Posterior vena cava (tissue), 2 donors: ENCODE results near the gene TACR2. TPM values are rescaled to one million over a fixed set of nuclear protein-coding genes. Genes with fewer than 3 reads are reported as not detected.
A peak's percentile ranks its signal among the peaks of the same experiment; 100 is the strongest.
"Not testable (repeated sequence)": the region's sequence is repeated elsewhere in the genome, so short reads cannot be mapped to it uniquely, and the experiment has no call there.

Experiments used
- DNase-seq: peaks from one replicate; pipeline ENCODE4 v3.0.0-alpha.2; 2020; ENCODE audit warnings: low spot score
- intact Hi-C, 2 donors: fragments of 100-400 bp; cut with DNase I; formaldehyde crosslinking; loops; one replicate each; pipeline versions ENCODE4 v1.14.1 to v1.14.2; 2022 to 2023
- total RNA-seq, 2 donors: library from RNA; stranded (reverse); fragmentation: NEBNext Ultra II Directional; extraction: Animal tissue kit (Norgen Biotek cat#: 25700); gene quantifications; one replicate each; pipeline ENCODE4 v1.2.1, GENCODE V29; 2021
- donor health status: DM: yes; HTN: yes; CAD: no.
- donor health status: DM: yes; HTN: yes; CAD: no.

The TACR2 gene
- total RNA-seq, 2 donors from 2014 or later, result 0.71 to 3.0 TPM

DNA sequence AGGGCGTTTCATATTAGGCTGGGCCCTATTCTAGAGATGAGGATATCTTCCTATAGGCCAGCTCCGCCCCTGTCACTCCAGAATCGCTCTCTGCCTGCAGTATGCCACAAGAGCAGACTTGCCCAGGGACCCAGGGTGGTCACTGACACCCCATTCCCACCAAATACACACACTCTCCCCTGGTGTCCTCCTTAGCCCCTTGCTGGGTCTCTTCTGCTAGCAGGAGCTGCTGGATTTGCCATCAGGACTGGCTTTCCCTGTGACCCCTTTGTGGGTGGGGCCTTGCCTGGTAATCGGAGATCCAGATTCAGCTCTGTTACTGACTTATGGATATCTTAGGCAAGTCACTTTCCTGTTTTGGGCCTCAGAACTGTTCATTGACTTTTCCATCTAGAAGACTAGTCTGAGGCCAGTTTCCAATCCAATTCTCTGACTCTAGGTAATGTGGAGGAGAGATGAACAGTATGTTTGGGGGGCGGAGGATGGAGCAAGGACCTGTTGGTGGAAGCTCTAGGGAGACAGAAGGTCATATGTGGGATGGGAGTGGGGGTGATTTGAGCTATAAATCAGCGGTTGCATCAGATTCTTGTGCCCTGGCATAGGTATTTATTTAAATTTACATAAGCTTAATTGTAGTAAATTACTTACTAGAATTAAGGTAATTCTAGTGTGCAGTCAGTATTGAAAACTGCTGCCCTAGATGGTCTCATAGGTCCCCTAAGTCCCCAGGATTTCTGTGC lies 36.1 kb upstream of the TACR2 start:
- intact Hi-C loops, result loop anchor here in 1 of 2 donors (5.0 kb wide), 1 partner anchor 34 kb away; no protein-coding TSS in a partner anchor
- no peak for DNase-seq

DNA sequence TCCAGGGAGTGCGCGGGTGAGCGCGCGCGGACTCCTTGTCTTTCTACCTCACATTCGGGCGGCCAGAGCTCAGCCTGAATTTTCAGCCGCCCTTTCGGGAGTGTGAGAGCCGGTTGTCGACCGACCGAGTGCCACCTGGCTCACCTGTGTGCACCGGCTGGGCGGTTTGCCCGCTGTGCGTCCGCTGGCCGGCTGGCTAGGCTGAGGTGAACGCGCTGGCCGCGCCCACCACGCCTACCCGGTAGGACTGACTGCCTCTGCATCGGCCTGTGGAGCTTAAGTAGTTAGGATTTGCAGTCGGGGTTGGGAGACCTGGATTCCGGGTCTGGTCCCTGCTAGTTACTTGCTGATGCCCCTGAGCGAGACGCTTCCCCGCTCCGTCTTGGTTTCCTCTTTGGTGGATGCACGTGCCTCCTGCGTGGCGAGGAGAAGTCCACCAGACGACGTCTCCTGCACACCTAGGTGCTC lies 35.1 kb upstream of the TACR2 start:
- no peak for DNase-seq
- intact Hi-C loops, result loop anchor here in 1 of 2 donors (5.0 kb wide), 1 partner anchor 35 kb away; no protein-coding TSS in a partner anchor

DNA sequence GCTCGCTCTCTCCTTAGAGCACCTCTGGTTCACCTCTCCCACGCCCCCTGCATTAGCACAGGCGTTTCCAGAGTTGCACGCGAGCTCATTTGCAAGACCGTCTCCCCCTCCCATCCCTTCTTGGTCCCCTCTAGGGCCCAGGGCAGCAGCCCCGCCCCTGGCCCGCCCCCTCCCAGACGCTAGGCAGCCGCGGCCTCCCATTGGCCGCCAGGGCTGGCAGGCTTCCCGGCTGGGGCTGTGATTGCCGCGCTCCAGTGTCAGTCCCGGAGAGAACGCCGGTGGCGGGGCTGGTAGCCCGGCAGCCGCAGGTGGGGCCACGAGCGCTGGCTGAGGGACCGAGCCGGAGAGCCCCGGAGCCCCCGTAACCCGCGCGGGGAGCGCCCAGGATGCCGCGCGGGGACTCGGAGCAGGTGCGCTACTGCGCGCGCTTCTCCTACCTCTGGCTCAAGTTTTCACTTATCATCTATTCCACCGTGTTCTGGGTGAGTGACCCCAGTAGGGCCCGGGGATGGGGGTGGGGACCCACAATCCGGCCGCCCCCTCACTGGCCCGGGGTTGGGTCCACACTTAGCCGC lies 34.6 kb upstream of the TACR2 start, which contains the start of gene TSPAN15:
TSS of gene TSPAN15 (plus strand) at position 257 of the 575 bp plus-strand sequence. CDS start at position 387, 130 bp downstream.
- intact Hi-C loops, result loop anchor here in 1 of 2 donors (5.0 kb wide), 1 partner anchor 36 kb away; no protein-coding TSS in a partner anchor
- peak; percentile 95 for DNase-seq

DNA sequence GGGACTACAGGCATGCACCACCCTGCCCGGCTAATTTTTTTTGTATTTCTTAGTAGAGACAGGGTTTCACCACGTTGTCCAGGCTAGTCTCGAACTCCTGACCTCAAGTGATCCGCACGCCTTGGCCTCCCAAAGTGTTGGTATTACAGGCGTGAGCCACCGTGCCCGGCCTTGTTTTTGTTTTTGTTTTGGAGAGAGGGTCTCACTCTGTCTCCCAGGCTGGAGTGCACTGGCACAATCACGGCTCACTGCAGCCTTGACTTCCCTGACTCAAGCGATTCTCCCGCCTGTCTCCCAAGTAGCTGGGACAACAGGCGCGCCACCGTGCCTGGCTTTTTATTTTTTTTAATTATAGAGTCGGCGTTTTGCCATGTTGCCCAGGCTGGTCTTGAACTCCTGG lies 33.7 kb upstream of the TACR2 start:
- not testable (repeated sequence) for DNase-seq

DNA sequence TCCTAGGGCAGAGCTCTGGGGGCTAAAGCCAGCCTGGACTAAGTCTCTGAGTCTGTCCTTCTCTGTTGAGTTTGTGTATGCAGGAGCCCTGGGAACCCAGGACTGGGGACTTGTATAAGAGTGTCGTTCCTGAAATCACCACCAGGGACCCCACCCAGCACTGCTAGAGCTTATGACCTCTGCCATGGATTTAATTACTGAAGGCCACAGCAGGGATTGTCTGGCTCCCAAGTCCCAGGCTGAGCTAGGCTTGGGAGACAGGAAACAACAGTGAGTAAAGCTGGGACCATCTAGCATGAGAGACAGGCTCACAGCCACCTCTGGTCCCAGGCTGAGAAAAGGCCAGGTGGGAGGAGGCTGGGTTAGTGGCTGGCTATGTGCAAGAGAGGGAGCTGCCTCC lies 33.1 kb upstream of the TACR2 start:
- no peak for DNase-seq
- intact Hi-C loops, result loop anchor here in 1 of 2 donors (5.0 kb wide), 2 partner anchors 37 to 52 kb away; no protein-coding TSS in a partner anchor

More for the DNA sequence above, 33.7 kb upstream of the TACR2 start:
- intact Hi-C loops, result loop anchor here in 1 of 2 donors (5.0 kb wide), 1 partner anchor 37 kb away; no protein-coding TSS in a partner anchor

DNA sequence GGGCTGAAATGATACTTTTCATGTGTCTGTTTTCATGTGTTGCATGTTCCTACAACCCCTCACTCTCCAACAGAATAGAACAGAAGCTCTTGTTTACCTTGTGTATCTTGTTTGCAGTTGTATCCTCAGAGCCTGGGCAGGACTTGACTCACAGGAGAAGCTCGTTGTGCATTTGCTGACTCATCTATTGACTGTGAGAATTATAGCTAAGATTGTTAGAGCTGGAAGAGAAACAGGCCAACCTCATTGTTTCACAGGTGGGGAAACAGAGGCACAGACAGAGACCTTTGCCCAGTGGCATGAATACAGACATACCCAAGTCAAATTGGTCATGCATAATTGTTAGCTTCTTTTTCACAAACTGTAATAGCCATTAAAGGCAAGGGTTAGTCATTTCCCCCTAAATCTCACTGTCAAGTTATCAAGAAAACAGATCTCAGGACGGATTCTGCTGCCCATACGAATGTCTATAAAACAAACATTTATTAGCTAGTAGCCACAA lies 30.0 kb upstream of the TACR2 start:
- intact Hi-C loops, result loop anchor here in 1 of 2 donors (5.0 kb wide), 1 partner anchor 56 kb away; no protein-coding TSS in a partner anchor
- DNase-seq, result no peak

DNA sequence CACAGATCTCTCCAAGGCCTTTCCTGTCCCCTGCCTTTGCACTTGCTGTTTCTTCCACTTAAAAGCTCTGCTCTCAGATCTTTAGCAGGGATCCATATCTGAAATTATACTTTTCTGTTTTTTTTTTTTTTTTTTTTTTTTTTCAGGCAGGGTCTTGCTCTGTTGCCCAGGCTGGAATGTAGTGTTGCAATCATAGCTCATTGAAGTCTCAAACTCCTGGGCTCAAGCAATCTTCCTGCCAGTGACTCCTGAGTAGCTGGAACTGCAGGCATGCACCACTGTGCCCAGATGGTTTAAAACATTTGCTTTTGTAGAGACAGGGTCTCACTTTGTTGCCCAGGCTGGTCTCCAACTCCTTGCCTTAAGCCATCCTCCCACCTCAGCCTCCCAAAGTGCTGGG lies 29.5 kb upstream of the TACR2 start:
- DNase-seq, result peak; percentile 18
- intact Hi-C loops, result loop anchor here in 1 of 2 donors (5.0 kb wide), 1 partner anchor 56 kb away; no protein-coding TSS in a partner anchor

DNA sequence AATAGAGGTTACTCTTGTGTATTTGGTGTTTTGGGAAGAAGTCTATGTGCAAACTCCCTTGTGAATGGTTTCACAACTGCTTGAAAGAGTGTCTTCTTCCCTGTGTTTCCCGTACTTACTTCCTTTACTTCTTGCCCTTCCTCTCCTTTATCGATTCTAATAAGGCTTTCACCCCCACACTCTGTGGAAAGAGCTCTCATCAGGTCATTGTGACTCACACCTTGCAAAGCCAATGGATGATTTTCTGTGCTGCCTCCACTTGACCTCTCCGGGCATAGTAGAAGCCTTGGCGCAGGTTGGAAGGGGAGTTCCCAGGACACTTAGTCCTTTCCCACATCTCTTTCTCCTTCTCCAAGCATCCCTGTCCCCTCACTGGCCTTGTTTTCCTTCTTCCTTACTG lies 28.3 kb upstream of the TACR2 start:
- DNase-seq, result peak; percentile 7
- intact Hi-C loops, result loop anchor here in 1 of 2 donors (5.0 kb wide), 1 partner anchor 57 kb away; no protein-coding TSS in a partner anchor

DNA sequence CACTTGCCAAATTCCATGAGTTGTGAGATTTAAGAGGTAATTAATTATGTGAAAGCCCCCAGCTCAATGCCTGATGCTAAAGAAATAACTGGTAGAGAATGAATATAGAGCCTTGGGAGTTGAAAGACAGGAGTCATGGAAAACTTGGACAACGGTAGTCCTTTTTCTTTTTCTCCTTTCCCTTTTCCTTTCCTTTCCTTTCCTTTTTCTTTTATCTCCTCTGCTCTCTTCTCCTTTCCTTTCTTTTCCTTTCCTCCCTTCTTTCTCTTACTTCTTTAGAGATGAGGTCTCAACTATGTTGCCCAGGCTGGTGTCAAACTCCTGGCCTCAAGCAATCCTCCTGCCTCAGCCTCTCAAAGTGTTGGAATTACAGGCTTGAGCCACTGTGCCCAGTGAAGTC lies 26.6 kb upstream of the TACR2 start:
- DNase-seq, result peak; percentile 1
- intact Hi-C loops, result no loop called here

DNA sequence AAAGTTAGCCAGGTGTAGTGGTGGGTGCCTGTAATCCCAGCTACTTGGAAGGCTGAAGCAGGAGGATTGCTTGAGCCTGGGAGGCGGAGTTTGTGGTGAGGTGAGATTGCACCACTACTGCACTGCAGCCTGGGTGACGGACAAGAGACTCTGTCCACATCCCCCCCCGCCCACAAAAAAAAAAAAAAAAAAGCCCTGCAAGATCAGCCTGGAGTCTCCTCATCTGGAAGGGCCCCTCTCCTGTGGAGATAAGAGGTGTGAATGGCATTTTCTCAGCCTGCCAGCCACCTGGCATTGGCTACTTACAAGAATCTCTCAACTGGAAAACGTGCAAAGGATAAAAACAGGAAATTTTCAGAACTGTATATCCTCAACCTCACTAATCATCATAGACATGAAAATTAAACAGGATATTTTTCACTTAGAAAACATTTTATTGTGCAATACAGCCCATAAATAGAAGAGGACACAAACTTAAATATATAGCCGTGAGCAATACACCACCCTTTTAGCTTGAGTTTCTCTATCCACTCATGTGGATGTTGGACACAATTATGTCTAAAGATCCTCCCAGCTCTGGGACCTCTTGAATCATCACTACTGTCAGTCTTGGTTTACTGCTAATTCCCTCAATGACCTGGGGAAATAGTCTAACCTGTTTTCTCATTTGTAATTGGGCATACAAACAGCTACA lies 23.2 kb upstream of the TACR2 start:
- intact Hi-C loops, result no loop called here
- DNase-seq, result no peak

DNA sequence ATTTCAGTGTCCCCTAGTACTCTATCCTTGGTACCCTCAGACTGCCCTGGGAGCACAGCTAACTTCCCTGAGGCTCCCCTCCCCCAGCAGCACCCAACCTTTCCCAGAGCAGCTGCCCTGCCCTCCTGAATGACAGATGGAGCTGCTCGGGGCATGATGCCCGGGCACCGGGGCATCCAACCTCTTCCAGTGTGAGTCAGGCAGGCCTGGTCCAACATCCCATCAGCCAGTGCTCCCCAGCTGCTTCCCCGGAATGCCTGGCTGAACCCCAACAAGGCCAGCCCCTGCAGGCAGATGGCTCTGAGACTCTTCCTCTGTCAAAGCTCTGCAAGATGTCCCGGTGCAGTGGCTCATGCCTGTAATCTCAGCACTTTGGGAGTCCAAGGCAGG lies 22.6 kb upstream of the TACR2 start:
- no peak for DNase-seq
- intact Hi-C loops, result no loop called here

DNA sequence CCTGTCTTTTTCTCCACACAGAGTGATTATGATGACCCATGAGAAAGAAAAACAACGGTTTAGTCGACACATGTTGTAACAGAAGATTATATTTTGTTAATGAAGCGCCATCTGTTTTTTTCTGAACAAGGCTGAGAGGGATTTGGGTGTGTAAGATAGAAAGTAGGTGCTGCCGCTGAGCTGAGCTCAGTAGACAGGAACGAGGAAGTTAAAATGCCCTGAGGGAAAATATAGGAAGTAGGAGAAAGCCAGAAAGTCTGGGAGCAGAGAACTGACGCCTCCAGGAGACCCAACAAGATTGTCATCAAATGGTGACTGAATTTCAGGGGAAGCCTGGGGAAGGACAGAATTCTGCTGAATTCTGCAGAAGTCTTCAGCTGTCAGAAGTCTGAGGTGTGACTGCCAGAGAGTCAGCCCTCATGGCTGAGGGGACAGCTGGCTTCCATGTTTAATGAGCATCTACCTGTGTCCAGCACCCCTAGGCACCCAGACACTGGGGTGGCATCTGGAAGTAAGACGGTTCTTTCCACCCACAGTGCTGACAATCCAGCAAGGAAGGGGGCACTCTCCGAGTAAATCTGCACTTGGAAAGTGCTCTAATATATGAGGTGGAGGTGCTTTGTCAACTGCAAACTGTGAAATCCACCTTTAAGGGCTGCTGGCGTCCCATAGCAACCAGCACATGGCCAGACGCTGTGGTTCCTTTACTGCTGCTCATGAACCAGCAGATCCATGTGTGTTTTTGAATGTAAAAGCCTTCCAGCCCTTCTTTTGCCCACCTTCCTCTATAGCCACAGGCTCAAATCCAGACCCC lies 22.0 kb upstream of the TACR2 start:
- intact Hi-C loops, result no loop called here

DNA sequence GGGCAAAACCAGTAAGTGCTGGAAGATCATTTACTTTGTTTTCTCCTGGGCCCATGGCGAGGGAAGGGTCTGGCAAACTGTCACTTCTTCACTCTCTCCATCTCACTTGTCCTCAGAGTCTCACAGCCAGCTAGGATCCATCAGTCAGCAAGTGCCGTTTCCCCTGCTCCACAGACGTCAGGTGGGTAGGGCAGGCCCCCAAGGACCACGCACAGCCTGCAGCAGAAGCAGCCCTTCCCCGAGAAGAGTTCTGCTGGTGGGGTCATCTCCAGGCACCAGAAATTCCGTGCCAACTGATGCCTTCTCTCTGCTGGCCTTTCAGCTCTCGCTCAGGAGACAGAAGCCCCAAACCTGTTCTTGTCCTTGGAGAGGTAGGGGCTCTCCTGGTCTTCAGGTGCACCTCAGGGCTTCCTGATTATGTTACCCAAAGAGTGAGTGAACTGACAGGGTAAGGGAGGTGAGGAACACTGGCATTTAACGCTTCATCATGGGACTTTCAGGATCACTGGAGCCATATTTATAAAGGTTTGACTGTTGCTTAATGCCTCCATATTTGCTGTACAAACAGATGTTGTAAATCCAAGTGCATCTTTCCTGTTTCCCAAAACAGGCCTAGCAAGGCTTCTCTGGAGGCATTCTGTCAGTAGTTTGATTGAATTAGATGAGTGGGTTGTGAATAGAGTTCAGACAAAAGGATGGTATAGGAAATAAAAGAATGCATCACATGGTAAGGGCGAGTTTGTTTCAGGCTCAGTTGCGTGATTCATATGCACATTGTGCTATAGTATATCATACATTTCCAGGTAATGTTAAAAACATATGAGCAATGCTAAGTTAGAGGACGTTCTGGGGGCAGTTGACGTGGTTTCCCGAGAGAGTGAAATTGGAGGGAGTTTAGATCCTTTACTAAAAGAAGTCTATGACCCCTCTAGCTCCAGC lies 20.9 kb upstream of the TACR2 start:
- intact Hi-C loops, result no loop called here
- peak; percentile 11 for DNase-seq

More for the DNA sequence above, 22.0 kb upstream of the TACR2 start:
- DNase-seq, result no peak

DNA sequence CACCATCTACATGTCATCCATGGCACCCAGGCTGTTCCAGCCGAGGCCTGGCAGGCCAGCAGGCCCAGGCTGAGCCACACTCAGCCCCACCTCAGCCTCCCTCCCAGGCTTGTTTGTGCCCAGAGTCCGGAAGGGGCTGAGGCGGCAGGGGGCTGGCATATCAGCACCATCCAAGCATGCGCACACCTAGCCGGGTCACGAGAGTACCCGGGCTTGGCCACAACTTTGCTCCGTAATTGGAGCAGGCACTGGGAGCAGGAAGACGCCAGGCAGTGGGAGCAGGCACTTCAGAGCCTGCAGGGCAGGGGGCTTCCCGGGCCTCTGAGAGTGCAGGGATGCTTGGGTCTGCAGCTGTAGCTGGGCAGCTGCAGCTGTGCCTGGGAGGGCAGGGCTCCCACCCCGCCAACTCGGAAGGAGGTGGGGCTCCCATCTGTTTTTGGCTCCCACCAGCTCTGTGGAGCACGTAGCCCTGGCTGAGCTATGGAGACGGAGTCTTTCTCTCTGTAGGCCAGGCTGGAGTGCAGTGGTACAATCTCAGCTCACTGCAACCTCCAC lies 19.3 kb upstream of the TACR2 start:
- DNase-seq, result no peak
- intact Hi-C loops, result no loop called here

DNA sequence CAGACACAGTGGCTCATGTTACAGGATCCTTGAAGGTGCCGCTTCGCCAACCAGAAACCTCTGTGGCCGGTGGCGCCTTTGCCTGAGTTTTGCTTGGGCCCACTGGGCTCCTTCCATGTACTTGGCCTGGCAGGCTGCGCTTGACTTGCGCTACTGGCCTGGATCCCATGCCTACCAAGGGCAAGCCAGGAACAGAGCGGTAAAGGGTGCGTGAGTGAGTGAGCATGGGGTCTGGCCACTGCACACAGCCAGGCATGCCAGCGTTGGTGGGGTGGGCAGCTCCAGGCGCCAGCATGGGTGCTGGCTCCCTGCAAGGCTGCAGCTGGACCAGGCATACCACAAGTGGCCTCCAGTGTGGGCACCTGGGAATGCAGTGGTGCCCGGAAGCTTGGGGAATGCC lies 18.2 kb upstream of the TACR2 start:
- intact Hi-C loops, result no loop called here
- no peak for DNase-seq

DNA sequence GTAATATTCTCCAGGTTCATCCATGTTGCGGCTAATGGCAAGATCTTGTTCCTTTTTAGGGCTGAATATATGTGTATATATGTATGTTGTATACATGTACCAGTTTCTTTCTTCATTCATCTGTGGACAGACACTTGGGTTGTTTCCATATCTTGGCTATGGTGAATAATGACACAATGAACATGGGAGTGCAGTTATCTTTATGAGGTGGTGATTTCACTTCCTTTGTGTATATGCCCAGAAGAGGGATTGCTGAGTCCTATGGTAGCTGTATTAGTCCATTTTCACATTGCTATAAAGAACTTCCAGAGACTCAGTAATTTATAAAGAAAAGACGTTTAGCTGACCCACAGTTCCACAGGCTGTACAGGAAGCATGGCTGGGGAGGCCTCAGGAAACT lies 17.5 kb upstream of the TACR2 start:
- intact Hi-C loops, result no loop called here
- DNase-seq, result no peak

DNA sequence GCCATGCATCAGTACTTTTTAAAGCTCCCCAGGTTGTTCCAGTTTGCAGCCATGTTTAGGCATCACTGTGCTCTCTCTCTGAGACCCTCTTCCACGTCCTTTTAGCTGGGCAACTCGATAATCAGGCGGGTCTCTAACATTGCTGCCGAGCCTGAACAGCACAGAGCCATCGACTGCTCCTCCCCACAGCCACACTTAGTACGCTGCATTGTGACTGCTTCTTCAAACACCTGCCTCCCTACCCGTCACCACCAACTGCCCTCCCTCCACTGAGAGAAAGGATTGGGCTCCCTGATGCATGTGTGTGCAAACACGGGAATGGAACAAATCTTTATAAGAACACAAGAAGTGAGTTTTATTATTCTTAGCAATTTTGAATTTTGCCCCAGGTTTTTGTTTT lies 11.4 kb upstream of the TACR2 start:
- intact Hi-C loops, result loop anchor here (5.0 to 10.0 kb wide), 2 partner anchors 79 to 207 kb away; partner anchors contain the start of gene FAM241B (in 1 of the 2)
- peak; percentile 48 for DNase-seq
